ENCODE results near the gene GET4.

Gene GET4, protein sequence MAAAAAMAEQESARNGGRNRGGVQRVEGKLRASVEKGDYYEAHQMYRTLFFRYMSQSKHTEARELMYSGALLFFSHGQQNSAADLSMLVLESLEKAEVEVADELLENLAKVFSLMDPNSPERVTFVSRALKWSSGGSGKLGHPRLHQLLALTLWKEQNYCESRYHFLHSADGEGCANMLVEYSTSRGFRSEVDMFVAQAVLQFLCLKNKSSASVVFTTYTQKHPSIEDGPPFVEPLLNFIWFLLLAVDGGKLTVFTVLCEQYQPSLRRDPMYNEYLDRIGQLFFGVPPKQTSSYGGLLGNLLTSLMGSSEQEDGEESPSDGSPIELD

DNA sequence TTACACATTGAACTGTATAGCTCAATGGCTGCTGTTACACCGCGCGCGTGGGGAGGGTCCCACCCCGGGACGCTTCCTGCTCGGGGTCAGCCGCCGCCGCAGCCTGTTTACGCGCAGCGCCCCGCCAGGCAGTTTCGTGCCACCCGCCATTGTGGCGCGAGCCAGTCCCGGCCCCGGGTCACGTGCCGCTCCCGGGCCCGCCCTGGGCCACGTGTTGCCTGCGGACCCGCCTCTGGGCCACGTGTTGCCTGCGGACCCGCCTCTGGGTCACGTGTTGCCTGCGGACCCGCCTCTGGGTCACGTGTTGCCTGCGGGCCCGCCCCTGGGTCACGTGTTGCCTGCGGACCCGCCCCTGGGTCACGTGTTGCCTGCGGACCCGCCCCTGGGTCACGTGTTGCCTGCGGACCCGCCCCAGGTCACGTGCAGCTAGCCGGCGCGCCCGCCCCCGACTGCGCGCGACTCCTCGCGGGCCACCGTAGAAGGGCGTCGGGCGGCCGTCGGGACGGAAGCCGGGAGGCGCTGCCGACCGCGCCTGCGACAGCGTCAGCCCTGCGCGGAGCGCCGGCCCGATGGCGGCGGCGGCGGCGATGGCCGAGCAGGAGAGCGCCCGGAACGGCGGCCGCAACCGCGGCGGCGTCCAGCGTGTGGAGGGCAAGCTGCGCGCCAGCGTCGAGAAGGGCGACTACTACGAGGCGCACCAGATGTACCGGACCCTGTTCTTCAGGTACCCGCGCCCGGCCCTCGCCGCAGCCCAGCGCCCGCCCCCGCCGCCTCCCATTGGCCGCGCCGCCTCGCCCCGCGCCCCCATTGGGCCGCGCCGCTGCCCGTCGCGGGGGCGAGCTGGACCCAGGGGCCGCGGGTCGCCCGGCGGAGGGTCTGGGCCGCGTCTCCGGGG lies at the start of gene GET4:
Gene GET4, plus strand, starts transcription at position 478 of the 895 bp plus-strand sequence. Its CDS starts 92 bp downstream, at position 570.
- Histone ChIP-seq H3K9me2 (replicated peaks; ENCODE audit: insufficient read depth, low read length) (no peaks in the 10 kb centered on the region), H3K79me2 (ENCODE audit: low read length) (peaks cover 46% of the 10 kb centered on the region), H3K9me3 (replicated peaks; ENCODE audit: insufficient read depth, low read length) (no peaks in the 10 kb centered on the region), H3K36me3 (replicated peaks; ENCODE audit: insufficient read depth, low read length) (no peaks in the 10 kb centered on the region), H2AFZ (ENCODE audit: low read length) (peak within 1 kb of the TSS; percentile 61; the same call in 1 of the 2 replicates), H3K27ac (ENCODE audit: low read length) (peak within 1 kb of the TSS; percentile 48; the same call in 1 of the 2 replicates), H3K4me1 (ENCODE audit: low read length) (0 out of 2 replicates have a peak, but pooled peaks cover 5% of the 10 kb centered on the region), H4K20me1 (ENCODE audit: insufficient read depth, low read length) (no peaks in the 10 kb centered on the region), H3K4me2 (ENCODE audit: low read depth, low read length) (peak within 1 kb of the TSS; percentile 45; the same call in 1 of the 2 replicates), H3K9ac (ENCODE audit: low read length) (peak within 1 kb of the TSS; percentile 81), H3F3A (ENCODE audit: insufficient read depth, low read length) (0 out of 2 replicates have a peak, but pooled peaks cover 8% of the 10 kb centered on the region), H3K4me3 (ENCODE audit: low read length) (peak within 1 kb of the TSS; percentile 70), H3K27me3 (replicated peaks; ENCODE audit: insufficient read depth, low read length) (no peaks in the 10 kb centered on the region)
- DNase-seq: peak; percentile 95
- TF ChIP-seq CTCF (IDR thresholded peaks at IDR 0.05; ENCODE audit: low read length): peak; percentile 31
- TF ChIP-seq EZH2 (optimal IDR thresholded peaks at IDR 0.05; ENCODE audit: low read depth, low read length): no peak

- Histone ChIP-seq H3K36me3 (replicated peaks; ENCODE audit: insufficient read depth, low read length) (peaks cover 5% of the 10 kb centered on the region), H3K4me3 (ENCODE audit: low read length) (no peak overlapping the region), H3K9me3 (replicated peaks; ENCODE audit: insufficient read depth, low read length) (no peaks in the 10 kb centered on the region), H3K9me2 (replicated peaks; ENCODE audit: insufficient read depth, low read length) (no peaks in the 10 kb centered on the region), H4K20me1 (ENCODE audit: insufficient read depth, low read length) (no peaks in the 10 kb centered on the region), H3K4me1 (ENCODE audit: low read length) (peaks cover 24% of the 10 kb centered on the region), H3K79me2 (ENCODE audit: low read length) (peaks cover 88% of the 10 kb centered on the region), H2AFZ (ENCODE audit: low read length) (no peak overlapping the region), H3K27ac (ENCODE audit: low read length) (no peak overlapping the region), H3K27me3 (replicated peaks; ENCODE audit: insufficient read depth, low read length) (no peaks in the 10 kb centered on the region), H3K9ac (ENCODE audit: low read length) (no peak overlapping the region), H3F3A (ENCODE audit: insufficient read depth, low read length) (peaks cover 25% of the 10 kb centered on the region), H3K4me2 (ENCODE audit: low read depth, low read length) (no peak overlapping the region)
- TF ChIP-seq EZH2phosphoT487 (IDR thresholded peaks at IDR 0.05; ENCODE audit: low read length): no peak
- no peak for DNase-seq
Observed at GRCh38 chr7:828793-829561, 47.4 kb upstream of the GET4 start.

DNA sequence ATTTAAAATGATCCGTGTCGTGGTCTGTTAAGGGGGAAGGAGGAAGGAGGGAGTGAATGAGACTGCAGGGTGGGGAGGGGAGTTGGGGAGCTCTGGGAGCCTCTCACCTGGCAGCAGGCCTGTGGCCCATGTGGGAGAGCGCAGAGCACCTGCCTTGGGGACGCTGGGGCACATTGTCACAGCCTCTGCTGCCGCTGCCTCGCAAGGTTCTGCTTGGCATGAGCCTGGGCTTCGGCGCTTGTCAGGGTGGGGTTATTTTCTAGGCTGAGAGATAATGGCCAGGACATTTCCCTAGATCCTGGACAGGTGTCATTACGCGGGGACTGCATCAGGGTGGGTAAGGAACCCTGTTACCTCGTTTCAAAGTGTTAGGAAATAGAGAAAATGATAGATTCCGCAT lies 46.3 kb upstream of the GET4 start:
- H3K4me2 ChIP-seq (ENCODE audit: low read depth, low read length): no peak overlapping the region
- no peak overlapping the region for H3K27ac ChIP-seq (ENCODE audit: low read length)
- no peaks in the 10 kb centered on the region for H3K27me3 ChIP-seq (replicated peaks; ENCODE audit: insufficient read depth, low read length)
- no peak overlapping the region for H2AFZ ChIP-seq (ENCODE audit: low read length)
- H3K9me3 ChIP-seq (replicated peaks; ENCODE audit: insufficient read depth, low read length): no peaks in the 10 kb centered on the region
- H3K9ac ChIP-seq (ENCODE audit: low read length): no peak overlapping the region
- H3K79me2 ChIP-seq (ENCODE audit: low read length): peaks cover 89% of the 10 kb centered on the region
- peaks cover 25% of the 10 kb centered on the region for H3F3A ChIP-seq (ENCODE audit: insufficient read depth, low read length)
- no peak for DNase-seq
- H3K4me1 ChIP-seq (ENCODE audit: low read length): peaks cover 24% of the 10 kb centered on the region
- TF ChIP-seq EZH2 (optimal IDR thresholded peaks at IDR 0.05; ENCODE audit: low read depth, low read length) (no peak), CTCF (IDR thresholded peaks at IDR 0.05; ENCODE audit: low read length) (no peak), EZH2phosphoT487 (IDR thresholded peaks at IDR 0.05; ENCODE audit: low read length) (no peak)
- H4K20me1 ChIP-seq (ENCODE audit: insufficient read depth, low read length): no peaks in the 10 kb centered on the region
- peaks cover 5% of the 10 kb centered on the region; the same call in 1 of the 2 replicates for H3K36me3 ChIP-seq (replicated peaks; ENCODE audit: insufficient read depth, low read length)
- H3K9me2 ChIP-seq (replicated peaks; ENCODE audit: insufficient read depth, low read length): no peaks in the 10 kb centered on the region
- no peak overlapping the region for H3K4me3 ChIP-seq (ENCODE audit: low read length)
